ENCODE results near the gene DBI. TPM values are rescaled to one million over a fixed set of nuclear protein-coding genes. Genes with fewer than 3 reads are reported as not detected.
A peak's percentile ranks its signal among the peaks of the same experiment; 100 is the strongest.

Gene DBI
- polyA plus RNA-seq, 3 donors, result 126 to 436 (median 398) TPM

DNA sequence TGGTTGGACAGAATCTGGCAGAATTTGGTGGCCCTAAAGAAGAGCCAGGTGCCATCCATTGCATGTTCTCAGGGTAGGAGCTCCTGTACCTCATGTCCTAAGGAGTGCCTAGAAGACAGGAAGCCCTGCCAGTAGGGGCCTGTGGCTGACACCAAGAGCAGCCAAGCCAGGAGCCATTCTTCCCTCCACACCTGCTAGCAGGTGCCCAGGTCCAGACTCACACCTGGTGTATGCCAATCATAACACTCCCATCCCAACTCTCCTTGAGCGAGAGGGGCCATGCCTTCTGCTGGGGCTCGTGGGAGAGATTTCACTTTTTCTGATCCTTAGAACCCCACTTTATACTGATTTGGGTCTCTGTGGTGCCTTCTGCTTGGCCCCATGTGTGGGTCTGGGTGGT, 38.4 kb downstream of the DBI start:
- Histone ChIP-seq H3K9ac (ENCODE audit: insufficient read depth, low read length, poor library complexity, severe bottlenecking) (no peak overlapping the region), H2AFZ (ENCODE audit: insufficient read depth, low read depth, low read length, poor library complexity, severe bottlenecking) (no peak overlapping the region), H3K36me3 (replicated peaks in 1 of 2; ENCODE audit: control insufficient read depth in 1 of 2, insufficient read depth in 2 of 2, low read length in 2 of 2) (no peaks in the 10 kb centered on the region), H3K79me2 (ENCODE audit: insufficient read depth, low read length) (no peaks in the 10 kb centered on the region), H3K27me3 (ENCODE audit: control insufficient read depth in 2 of 2, insufficient read depth in 2 of 2, low read length in 2 of 2) (no peaks in the 10 kb centered on the region), H3K4me2 (replicated peaks; ENCODE audit: extremely low read depth, low read length, poor library complexity, severe bottlenecking) (no peak overlapping the region), H3K9me3 (replicated peaks in 1 of 2; ENCODE audit: control insufficient read depth in 1 of 2, insufficient read depth in 1 of 2, low read length in 2 of 2) (peaks cover 0 to 3% of the 10 kb centered on the region in 2 donors), H4K20me1 (ENCODE audit: insufficient read depth, low read length) (no peaks in the 10 kb centered on the region), H3K27ac (ENCODE audit: low read depth in 1 of 2, low read length in 2 of 2) (no peak overlapping the region), H3K4me1 (ENCODE audit: control insufficient read depth in 1 of 2, insufficient read depth in 2 of 2, low read length in 2 of 2) (peaks cover 0 to 11% of the 10 kb centered on the region in 2 donors), H3K4me3 (replicated peaks in 1 of 3; ENCODE audit: low read depth in 2 of 3, low read length in 3 of 3) (no peak overlapping the region)
- WGBS (ENCODE audit: insufficient coverage), result no CpG with 5 or more reads among the region's 2 CpGs
- Mint-ChIP-seq H3K9me3 (peaks cover 0 to 5% (median 2%) of the 10 kb centered on the region in 7 donors), H3K4me3 (no peak overlapping the region), H3K36me3 (no peaks in the 10 kb centered on the region), H3K27me3 (ENCODE audit: low read depth in 3 of 3) (peaks cover 0 to 5% (median 5%) of the 10 kb centered on the region in 3 donors), H3K27ac (no peak overlapping the region), H3K4me1 (peaks cover 10% of the 10 kb centered on the region)
- no peak for DNase-seq
- TF ChIP-seq, protein P1, sequence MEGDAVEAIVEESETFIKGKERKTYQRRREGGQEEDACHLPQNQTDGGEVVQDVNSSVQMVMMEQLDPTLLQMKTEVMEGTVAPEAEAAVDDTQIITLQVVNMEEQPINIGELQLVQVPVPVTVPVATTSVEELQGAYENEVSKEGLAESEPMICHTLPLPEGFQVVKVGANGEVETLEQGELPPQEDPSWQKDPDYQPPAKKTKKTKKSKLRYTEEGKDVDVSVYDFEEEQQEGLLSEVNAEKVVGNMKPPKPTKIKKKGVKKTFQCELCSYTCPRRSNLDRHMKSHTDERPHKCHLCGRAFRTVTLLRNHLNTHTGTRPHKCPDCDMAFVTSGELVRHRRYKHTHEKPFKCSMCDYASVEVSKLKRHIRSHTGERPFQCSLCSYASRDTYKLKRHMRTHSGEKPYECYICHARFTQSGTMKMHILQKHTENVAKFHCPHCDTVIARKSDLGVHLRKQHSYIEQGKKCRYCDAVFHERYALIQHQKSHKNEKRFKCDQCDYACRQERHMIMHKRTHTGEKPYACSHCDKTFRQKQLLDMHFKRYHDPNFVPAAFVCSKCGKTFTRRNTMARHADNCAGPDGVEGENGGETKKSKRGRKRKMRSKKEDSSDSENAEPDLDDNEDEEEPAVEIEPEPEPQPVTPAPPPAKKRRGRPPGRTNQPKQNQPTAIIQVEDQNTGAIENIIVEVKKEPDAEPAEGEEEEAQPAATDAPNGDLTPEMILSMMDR (IDR thresholded peaks at IDR 0.05), result no peak
- intact Hi-C loops (cut with micrococcal nuclease), result no loop called here

- no peak overlapping the region for H3K9ac ChIP-seq (ENCODE audit: insufficient read depth, low read length, poor library complexity, severe bottlenecking)
- Mint-ChIP-seq H3K27ac (no peak overlapping the region), H3K4me3 (no peak overlapping the region), H3K27me3 (ENCODE audit: low read depth in 3 of 3) (peaks cover 4 to 9% (median 5%) of the 10 kb centered on the region in 3 donors), H3K36me3 (no peaks in the 10 kb centered on the region), H3K4me1 (peaks cover 6% of the 10 kb centered on the region), H3K9me3 (peaks cover 0 to 5% (median 2%) of the 10 kb centered on the region in 7 donors)
- no peak overlapping the region for H3K4me2 ChIP-seq (replicated peaks; ENCODE audit: extremely low read depth, low read length, poor library complexity, severe bottlenecking)
- peaks cover 0 to 3% of the 10 kb centered on the region in 2 donors for H3K27me3 ChIP-seq (ENCODE audit: control insufficient read depth in 2 of 2, insufficient read depth in 2 of 2, low read length in 2 of 2)
- H3K4me1 ChIP-seq (ENCODE audit: control insufficient read depth in 1 of 2, insufficient read depth in 2 of 2, low read length in 2 of 2), result peaks cover 0 to 6% of the 10 kb centered on the region in 2 donors
- peak; percentile 13 to 42 (median 37) for DNase-seq
- H3K79me2 ChIP-seq (ENCODE audit: insufficient read depth, low read length), result no peaks in the 10 kb centered on the region
- no peak overlapping the region for H2AFZ ChIP-seq (ENCODE audit: insufficient read depth, low read depth, low read length, poor library complexity, severe bottlenecking)
- intact Hi-C loops (cut with micrococcal nuclease), result no loop called here
- TF ChIP-seq, protein P1 (IDR thresholded peaks at IDR 0.05), result peak; percentile 81
- no peak overlapping the region for H3K27ac ChIP-seq (ENCODE audit: low read depth in 1 of 2, low read length in 2 of 2)
- no peaks in the 10 kb centered on the region for H4K20me1 ChIP-seq (ENCODE audit: insufficient read depth, low read length)
- no peaks in the 10 kb centered on the region for H3K36me3 ChIP-seq (replicated peaks in 1 of 2; ENCODE audit: control insufficient read depth in 1 of 2, insufficient read depth in 2 of 2, low read length in 2 of 2)
- peaks cover 0 to 3% of the 10 kb centered on the region in 2 donors for H3K9me3 ChIP-seq (replicated peaks in 1 of 2; ENCODE audit: control insufficient read depth in 1 of 2, insufficient read depth in 1 of 2, low read length in 2 of 2)
- H3K4me3 ChIP-seq (replicated peaks in 1 of 3; ENCODE audit: low read depth in 2 of 3, low read length in 3 of 3), result no peak overlapping the region
- whole genome bisulfite sequencing (ENCODE audit: insufficient coverage), result 100% methylated on average over 4 of the region's 7 CpGs
Observed at GRCh38 chr2:119407430-119408220, 40.8 kb downstream of the DBI start.
